ENCODE results near the gene CSRP1.
"Not testable (repeated sequence)": the region's sequence is repeated elsewhere in the genome, so short reads cannot be mapped to it uniquely, and the experiment has no call there.

The CSRP1 gene

DNA sequence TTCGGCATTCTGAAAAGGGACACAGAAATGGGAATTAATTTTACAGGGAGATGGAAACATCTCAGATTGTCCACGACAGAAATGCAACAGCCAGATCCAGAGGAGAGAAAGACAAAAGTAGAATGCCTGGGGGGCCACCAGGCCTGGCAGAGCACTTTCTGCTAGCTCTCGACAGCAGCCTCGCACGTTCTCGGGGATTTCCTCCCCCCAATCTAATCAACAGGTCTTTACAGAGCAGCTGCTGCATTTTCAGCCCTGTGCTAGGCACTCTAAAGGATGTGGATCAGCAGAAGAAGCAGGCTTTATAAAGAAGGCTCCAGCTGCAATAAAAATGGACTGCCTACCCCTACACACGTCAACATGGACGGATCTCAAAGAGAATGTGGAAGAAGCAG lies 10.6 kb downstream of the CSRP1 start:
- DNase-seq (ENCODE audit: low read depth): no peak

- DNase-seq (ENCODE audit: low read depth): no peak
These were observed 11.2 kb downstream of the CSRP1 start for GRCh38 chr1:201495551-201496295.

DNA sequence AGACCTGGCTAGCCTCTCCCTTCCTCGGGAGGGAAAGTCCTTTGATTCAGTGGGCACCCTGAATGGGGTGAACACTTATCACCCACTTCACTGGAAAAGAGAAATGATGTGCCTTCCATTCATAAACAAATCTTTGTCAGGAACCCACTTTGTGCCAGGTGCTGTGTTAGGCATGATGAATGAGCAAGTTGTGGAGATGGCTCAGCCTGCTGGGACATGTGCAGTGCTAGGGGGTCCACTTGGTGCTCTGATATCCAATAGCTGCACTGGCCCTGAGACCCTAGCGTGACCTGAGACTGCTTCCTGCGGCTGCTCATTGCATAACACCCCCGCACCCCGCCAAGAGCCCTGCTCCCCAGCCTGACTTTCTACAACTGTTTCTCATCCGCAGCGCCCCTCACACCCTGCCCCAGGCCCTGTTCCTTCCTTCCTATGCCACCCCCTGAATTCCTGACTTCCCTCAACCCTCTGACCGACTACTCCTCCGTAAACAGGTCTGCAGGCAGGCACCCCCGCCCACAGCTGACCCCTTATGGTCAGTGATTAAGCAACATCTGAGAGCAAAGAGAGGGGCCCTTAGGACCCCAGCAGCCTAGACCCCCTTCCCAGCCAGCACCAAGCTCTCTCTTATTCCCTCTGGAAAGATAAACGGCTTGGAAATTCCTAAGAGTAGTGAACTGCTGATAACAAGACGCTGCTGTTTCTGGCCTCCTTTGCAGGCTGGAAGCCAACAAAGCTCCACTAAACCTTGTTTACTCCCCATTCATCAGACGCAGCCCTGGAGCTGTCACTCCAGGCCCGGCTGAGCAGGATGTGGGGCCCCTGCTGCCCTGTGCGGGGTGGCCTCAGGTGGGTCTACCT lies 12.9 kb downstream of the CSRP1 start:
- DNase-seq (ENCODE audit: low read depth): no peak

- not testable (repeated sequence) for DNase-seq (ENCODE audit: low read depth)
These were observed 13.8 kb downstream of the CSRP1 start for GRCh38 chr1:201493026-201493656.

GRCh38 chr1:201491896-201492511 lies 14.9 kb downstream of the CSRP1 start:
- DNase-seq (ENCODE audit: low read depth): no peak

- DNase-seq (ENCODE audit: low read depth): no peak
These were observed 16.2 kb downstream of the CSRP1 start for GRCh38 chr1:201490708-201491131.

GRCh38 chr1:201489643-201490261 lies 17.2 kb downstream of the CSRP1 start:
- DNase-seq (ENCODE audit: low read depth): no peak

DNA sequence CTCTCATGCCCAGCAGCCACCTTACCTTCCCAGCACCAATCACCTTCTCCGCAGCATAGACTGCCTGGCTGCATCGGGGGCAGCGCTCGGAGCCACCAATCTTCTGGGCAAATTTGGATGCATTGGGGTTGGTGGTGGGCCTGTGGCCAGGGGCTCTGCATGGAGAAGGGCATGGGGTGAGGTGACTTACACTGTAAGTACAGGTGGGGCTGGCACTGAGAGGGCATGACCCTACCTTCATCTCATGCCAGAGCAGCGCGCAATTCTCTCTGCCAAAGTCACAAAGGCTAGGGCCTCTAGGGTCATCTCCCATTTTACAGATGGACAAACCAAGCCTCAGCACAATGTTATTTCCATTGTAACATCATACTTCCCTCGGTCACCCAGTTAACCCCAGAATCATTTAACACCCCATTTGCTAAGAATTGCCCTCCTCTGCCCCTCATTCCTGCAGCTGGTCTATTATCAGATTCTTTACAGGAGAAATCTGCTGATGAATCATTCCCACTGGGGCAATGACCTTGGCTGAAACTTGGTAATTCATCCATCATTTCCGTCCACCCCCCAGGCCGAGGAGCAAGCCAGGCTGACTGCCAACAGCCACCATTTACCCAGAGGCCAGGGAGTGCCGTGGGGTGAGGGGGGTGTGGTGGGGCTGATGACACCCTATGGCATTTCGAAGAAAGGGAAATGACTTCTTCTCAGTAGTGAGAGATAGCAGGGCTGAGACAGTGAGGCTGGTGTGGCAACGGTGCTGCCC lies 17.9 kb downstream of the CSRP1 start:
- DNase-seq (ENCODE audit: low read depth): no peak

DNA sequence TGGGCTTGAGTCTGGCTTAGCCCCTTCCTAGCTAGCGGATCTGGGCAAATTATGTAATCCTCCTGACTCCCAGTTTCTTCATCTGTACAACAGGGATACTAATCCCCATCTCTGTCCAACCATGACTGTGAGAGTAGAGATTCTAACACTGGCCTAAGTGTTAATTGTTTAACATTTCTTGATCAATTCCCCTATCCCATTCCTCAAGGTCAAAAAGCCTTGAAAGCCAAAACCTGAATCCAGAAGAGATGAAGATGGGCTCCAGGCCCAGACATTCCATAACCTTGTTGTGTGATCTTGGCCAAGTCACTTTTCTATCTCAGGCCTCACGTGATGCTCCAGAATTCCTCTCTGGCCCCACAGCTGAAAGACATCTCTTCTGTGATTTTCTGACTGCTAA lies 19.2 kb downstream of the CSRP1 start:
- DNase-seq (ENCODE audit: low read depth): no peak

GRCh38 chr1:201486187-201486586 lies 20.7 kb downstream of the CSRP1 start:
- DNase-seq (ENCODE audit: low read depth): no peak

GRCh38 chr1:201485184-201485774 lies 21.6 kb downstream of the CSRP1 start:
- DNase-seq (ENCODE audit: low read depth): no peak

GRCh38 chr1:201483373-201483949 lies 23.5 kb downstream of the CSRP1 start:
- no peak for DNase-seq (ENCODE audit: low read depth)

DNA sequence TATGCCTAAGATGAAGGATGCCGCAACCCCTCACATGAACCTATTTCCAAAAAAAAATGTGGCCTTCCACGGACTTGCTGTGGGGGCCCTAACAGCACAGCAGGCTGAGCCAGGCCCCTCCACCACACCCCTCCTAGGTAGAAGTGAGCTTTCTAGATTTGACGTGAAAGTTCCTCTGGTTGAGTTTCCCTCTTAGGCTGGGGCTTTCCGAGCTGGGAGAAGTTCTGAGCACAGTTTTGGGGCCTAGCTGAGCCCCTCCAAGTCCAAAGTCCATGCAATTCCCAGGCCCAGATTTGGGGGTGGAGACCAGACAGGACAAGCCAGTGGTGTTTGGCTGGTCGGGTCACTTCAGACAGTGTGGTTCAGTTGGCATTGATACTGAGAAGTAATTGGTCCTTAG lies 24.2 kb downstream of the CSRP1 start:
- DNase-seq (ENCODE audit: low read depth): no peak

DNA sequence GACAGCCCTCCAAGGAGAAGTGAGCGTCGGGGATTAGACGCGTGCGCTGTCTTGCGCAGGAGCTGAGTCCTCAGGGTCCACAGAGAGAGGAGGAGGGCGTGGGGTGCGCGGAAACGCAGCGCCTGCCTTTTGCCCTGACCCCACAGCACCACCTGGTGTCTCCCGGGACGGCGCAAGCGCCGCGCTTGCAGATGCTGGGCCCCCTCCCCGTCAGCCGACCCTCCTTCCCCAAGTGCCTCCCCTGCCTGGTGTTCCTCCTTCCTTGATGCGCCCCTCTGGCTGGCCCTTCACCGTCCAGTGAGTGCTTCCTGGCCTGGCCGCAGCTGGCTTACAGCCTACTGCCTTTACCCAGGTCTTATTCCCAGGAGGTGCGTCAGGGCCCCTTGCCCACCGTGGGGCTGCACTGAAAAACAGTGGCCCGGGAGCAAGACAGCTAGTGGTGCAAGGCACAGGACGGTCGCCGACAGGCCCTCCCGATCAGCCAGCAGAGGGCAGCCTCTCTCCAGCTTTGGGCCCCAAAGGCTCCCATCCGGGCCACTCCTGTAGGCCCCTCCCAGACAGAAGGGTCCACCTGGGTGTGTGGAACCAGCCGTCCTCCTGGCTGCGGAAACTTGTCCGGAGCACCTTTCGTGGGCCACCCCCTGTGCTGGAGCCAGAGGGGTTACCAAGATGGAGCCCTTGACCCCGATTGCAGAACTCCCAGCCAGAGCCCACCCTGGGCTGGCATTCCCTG lies 25.0 kb downstream of the CSRP1 start:
- peak; percentile 68 for DNase-seq (ENCODE audit: low read depth)

- DNase-seq (ENCODE audit: low read depth): no peak
These were observed 25.9 kb downstream of the CSRP1 start for GRCh38 chr1:201481004-201481380.

DNA sequence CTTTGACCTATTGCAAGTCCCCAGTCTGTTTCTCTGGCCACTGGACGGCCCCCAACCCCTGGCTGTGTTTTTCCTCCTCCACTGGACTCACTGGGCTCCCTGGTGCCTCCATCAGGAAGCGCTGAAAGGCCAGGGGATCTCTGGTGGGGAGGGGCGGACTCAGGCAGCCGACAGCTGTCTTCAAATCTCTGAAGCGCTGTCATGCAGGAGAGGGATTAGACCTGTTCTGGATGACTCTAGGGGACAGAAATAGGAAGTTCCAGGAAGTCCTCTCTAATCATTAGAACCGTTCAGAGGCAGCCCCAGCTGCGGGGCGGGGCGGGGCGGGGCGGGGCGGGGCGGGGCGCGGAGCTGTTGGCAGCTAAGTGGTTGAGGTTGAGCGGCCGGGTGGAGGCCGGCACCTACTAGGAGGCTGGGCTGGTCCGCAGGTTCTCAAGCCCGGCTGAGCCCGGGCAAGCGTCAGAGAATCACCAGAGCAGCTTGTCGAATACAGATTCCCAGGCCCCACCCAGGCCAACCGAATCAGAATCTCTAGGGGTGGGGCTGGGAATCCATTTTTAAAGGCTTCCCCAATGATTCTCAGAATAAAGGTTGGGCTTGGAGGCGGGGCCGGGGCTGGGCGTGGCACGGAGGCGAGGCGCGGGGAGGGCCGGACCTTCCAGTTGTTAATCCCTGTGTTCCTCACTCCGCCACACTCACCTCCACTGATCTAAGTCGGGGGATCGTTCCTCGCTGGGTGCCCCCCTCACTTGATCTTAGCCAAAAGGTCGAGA lies 26.5 kb downstream of the CSRP1 start:
- DNase-seq (ENCODE audit: low read depth): peak; percentile 33

- no peak for DNase-seq (ENCODE audit: low read depth)
These were observed 27.7 kb downstream of the CSRP1 start for GRCh38 chr1:201479201-201479730.

DNA sequence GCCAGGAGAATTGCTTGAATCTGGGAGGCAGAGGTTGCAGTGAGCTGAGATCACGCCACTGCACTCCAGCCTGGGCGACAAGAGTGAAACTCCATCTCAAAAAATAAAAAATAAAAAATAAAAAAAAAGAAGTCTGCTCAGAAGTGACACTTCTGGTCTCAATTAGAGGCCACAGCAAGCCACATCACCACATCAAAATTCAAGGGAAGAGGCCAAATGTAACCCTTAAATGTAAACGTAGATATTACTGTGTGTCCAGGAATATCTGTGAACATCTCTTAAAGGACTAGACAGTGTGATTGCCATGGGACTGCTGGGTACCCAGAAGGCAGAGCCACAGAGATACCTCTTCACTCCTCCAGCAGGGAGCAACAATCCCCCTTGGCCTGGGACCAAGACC lies 28.3 kb downstream of the CSRP1 start:
- not testable (repeated sequence) for DNase-seq (ENCODE audit: low read depth)

Data from stimulated activated CD8-positive, alpha-beta memory T cell treated with anti-CD3 and anti-CD28 coated beads, Interleukin-4, amount 100 ng/mL, for 24 hours (primary cell).